Small intestine (tissue), 7 donors: ENCODE data around the gene MNT. TPM values are rescaled to one million over a fixed set of nuclear protein-coding genes. Genes with fewer than 3 reads are reported as not detected.

Experiments used
- DNase-seq, 2 donors: peaks; one replicate each; pipeline versions ENCODE4 v3.0.0 to v3.0.0-alpha.2; 2013
- FAIRE-seq: peaks from 2 replicates; lab custom pipeline; 2012; peaks lifted over from hg19 to GRCh38; lab: Jason Lieb, UNC
- H3K27ac ChIP-seq, 3 donors: one replicate each; pipeline ENCODE4 v1.5.1; 2013; ENCODE audit warnings: low read length in 2 of 3, mild to moderate bottlenecking in 2 of 3, control low read depth in 1 of 3, inconsistent platforms in 1 of 3, low read depth in 1 of 3, moderate library complexity in 1 of 3
- H3K27me3 ChIP-seq, 3 donors: one replicate each; pipeline ENCODE4 v1.6.1; 2013; ENCODE audit warnings: low read length in 3 of 3, inconsistent platforms in 1 of 3; ENCODE audit not compliant: control insufficient read depth in 3 of 3, insufficient read depth in 3 of 3
- H3K36me3 ChIP-seq, 3 donors: one replicate each; pipeline ENCODE4 v1.6.1; 2013; ENCODE audit warnings: low read length in 3 of 3, inconsistent platforms in 1 of 3, low read depth in 1 of 3, mild to moderate bottlenecking in 1 of 3, moderate library complexity in 1 of 3; ENCODE audit not compliant: control insufficient read depth in 3 of 3, insufficient read depth in 2 of 3
- H3K4me1 ChIP-seq, 3 donors: one replicate each; pipeline ENCODE4 v1.6.1; 2013; ENCODE audit warnings: low read length in 2 of 3, inconsistent platforms in 1 of 3, low read depth in 1 of 3, mild to moderate bottlenecking in 1 of 3, moderate library complexity in 1 of 3; ENCODE audit not compliant: control insufficient read depth in 3 of 3, insufficient read depth in 2 of 3
- H3K4me3 ChIP-seq, 3 donors: one replicate each; pipeline ENCODE4 v1.5.1; 2013; ENCODE audit warnings: low read length in 3 of 3, control low read depth in 1 of 3, inconsistent platforms in 1 of 3, low read depth in 1 of 3, mild to moderate bottlenecking in 1 of 3, moderate library complexity in 1 of 3
- H3K9me3 ChIP-seq, 2 donors: one replicate each; pipeline ENCODE4 v1.6.1; 2013; ENCODE audit warnings: low read depth in 1 of 2, low read length in 1 of 2; ENCODE audit not compliant: control insufficient read depth in 2 of 2, insufficient read depth in 1 of 2
- WGBS, 3 donors: extraction: QIAGEN DNeasy Blood & Tissue Kit; methylation state at CpG; one replicate each; pipeline ENCODE4 v1.1.7; 2013; 5-methylcytosine and 5-hydroxymethylcytosine counted together
- polyA plus RNA-seq, 4 donors: library from polyadenylated mRNA; stranded (reverse) in 3 of 4; unstranded in 1 of 4; fragments of 200-250 nt in 3 of 4; fragments of 120-200 nt in 1 of 4; gene quantifications; one replicate each; pipeline versions ENCODE4 v1.2.1 to v1.2.3, GENCODE V29; 2013
- donor health status: healthy with polysubstance abuse.
- donor health status: control.
- donor health status: control.
- donor health status: Bipolar disorder and iron deficiency.
- donor health status: healthy.

MNT gene
- polyA plus RNA-seq, 4 donors, result 4.2 to 18.9 (median 8.1) TPM

- peaks cover 0 to 13% (median 0%) of the 10 kb centered on the region in 3 donors for H3K36me3 ChIP-seq
- peak overlapping the region; percentile 29 to 56 (median 38) for H3K4me3 ChIP-seq
- H3K27ac ChIP-seq, result peak overlapping the region; percentile 69 to 94 (median 93)
- peaks cover 13 to 69% (median 18%) of the 10 kb centered on the region in 3 donors for H3K4me1 ChIP-seq
- no peaks in the 10 kb centered on the region for H3K27me3 ChIP-seq
- FAIRE-seq, result no peak
- 34 to 49% (median 45%) methylated on average over 15 of the region's 15 CpGs for WGBS, 3 donors
- no peaks in the 10 kb centered on the region for H3K9me3 ChIP-seq
- DNase-seq, result no peak
These were observed 1.7 kb upstream of the MNT start for GRCh38 chr17:2402544-2402943.

- H3K9me3 ChIP-seq, result no peaks in the 10 kb centered on the region
- FAIRE-seq (no peak), DNase-seq (peak; percentile 99 to 100)
- peaks cover 13 to 69% (median 24%) of the 10 kb centered on the region in 3 donors for H3K4me1 ChIP-seq
- no peaks in the 10 kb centered on the region for H3K27me3 ChIP-seq
- WGBS, 3 donors, result 0% methylated on average over 55 to 72 of the region's 72 CpGs
- H3K27ac ChIP-seq, result peak overlapping the region; percentile 88 to 96 (median 93)
- H3K4me3 ChIP-seq, result peak overlapping the region; percentile 50 to 98 (median 81)
- H3K36me3 ChIP-seq, result peaks cover 0 to 13% (median 0%) of the 10 kb centered on the region in 3 donors
These were observed 764 bp upstream of the MNT start for GRCh38 chr17:2401426-2402221.

DNA sequence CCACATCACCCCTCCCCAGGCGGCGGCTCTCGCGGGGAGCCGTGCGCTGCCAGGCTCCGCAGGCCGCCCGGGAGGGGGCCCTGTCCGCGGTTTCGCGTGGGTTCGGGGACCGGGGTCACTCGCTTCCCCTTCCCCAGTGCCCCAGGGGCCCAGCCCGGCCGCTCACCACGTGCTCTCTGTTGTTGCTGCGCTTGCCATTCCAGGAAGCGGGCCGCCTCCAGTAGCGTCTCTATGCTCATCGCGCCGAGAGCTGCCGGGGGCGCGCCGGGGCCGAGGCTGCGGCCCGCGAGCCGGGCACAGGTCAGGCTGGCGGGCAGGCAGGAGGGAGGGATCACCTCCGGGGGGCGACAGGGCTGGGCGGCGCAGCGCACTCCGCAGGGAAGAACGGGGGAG is 390 bp downstream of the MNT start:
- H3K4me1 ChIP-seq, result peaks cover 12 to 69% (median 25%) of the 10 kb centered on the region in 3 donors

DNA sequence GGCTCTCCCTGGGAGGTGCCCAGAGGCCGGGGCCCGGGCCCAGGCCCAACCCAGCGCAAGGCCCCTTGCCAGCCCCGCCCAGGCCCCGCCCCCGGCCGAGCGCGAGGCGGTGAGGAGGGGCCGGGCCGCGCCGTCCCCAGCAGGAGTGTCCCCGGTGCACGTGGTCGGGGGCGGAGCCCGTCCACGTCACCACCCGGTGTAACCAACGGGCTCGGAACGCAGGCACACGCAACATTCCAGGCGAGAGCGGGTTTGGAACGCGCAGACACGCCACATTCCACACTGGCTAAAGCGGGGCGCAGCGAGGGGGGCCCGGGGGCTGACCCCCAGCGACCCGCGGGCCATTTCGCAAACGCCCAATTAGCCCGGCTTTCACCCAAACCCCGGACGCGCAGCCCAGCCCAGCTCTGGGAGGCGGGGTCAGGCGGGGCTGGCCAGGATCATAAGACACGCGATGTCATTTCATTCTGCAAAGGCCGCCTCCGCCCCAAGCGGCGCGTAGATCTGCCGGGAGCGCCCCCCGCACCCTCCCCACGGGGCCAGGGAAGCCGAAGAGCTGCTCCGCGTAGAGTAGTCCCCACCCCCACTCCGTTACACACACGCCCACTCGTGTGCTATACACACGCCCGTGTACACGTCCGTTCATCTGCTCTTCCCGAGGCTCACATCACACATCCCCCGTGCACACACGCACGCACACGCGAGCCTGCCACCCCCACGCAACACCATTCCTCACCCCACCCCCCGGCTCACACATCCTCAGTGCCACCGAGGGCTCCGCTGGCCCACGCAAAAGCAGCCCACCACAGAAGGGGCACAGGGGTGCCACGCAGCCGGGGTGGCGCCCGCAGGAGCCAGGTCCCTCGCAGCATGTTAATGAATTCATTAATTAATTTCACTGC is 1.0 kb downstream of the MNT start:
- H3K27me3 ChIP-seq, result no peaks in the 10 kb centered on the region
- peak; percentile 98 to 100 for DNase-seq
- peak overlapping the region; percentile 96 to 100 (median 100) for H3K27ac ChIP-seq
- H3K9me3 ChIP-seq, result no peaks in the 10 kb centered on the region
- no peak for FAIRE-seq
- WGBS, 3 donors, result 0 to 1% (median 1%) methylated on average over 63 to 82 of the region's 82 CpGs
- peak overlapping the region; percentile 81 to 98 (median 87) for H3K4me3 ChIP-seq
- peaks cover 12 to 69% (median 26%) of the 10 kb centered on the region in 3 donors for H3K4me1 ChIP-seq
- H3K36me3 ChIP-seq, result peaks cover 0 to 19% (median 0%) of the 10 kb centered on the region in 3 donors

More for the DNA sequence above, 390 bp downstream of the MNT start:
- H3K36me3 ChIP-seq, result peaks cover 0 to 16% (median 0%) of the 10 kb centered on the region in 3 donors
- DNase-seq (peak; percentile 55 to 75), FAIRE-seq (no peak)
- H3K4me3 ChIP-seq, result peak overlapping the region; percentile 81 to 98 (median 87)
- WGBS, 3 donors, result 0 to 1% (median 1%) methylated on average over 43 of the region's 43 CpGs
- no peaks in the 10 kb centered on the region for H3K9me3 ChIP-seq
- H3K27ac ChIP-seq, result peak overlapping the region; percentile 96 to 100 (median 100)
- no peaks in the 10 kb centered on the region for H3K27me3 ChIP-seq

DNA sequence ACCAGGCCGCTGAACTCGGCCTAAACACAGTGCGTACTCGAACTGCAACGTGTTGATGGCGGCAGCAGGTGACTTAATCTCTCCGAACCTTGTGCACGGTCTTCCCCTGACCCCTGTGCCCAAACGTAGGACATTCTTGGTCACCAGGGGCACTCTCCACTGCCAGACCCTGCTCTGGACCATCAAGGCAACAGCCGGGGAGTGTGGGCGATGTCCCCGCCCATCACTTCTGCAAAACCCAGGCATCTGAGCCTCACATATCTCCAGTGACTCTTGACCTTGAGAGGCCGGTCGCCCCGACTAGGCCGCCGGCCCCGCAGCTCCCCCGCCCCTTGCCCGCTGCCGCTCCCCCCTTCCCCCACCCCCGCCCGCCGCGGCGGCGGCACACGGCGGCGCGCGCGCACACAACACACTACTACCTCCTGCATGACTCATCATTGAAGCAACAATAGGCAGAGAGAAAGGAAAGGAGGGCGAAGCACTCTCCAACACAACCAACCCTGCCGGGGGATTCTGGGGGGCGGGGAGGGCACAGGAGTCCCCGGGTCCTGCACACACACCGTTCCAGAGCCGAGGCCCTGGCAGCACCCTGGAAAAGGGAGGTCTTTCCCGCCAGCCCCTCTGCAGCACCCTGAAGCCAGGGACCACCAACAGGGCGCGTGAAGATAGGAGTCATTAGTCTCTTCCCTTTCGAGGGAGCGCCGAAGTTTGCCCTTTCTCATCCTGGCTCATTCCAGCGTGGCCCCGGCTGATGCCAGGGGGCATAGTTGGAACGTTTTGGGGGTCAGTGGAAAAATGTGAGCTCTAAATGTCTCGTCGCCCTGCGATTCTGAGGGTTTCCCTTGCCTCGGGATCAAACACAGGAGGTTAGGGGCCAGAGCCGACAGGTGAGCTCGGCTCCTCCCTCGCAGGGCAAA is 1.9 kb downstream of the MNT start:
- FAIRE-seq (no peak), DNase-seq (peak; percentile 78 to 84)
- WGBS, 3 donors, result 13 to 17% (median 16%) methylated on average over 40 to 55 of the region's 55 CpGs
- Histone ChIP-seq H3K4me1 (peaks cover 18 to 67% (median 30%) of the 10 kb centered on the region in 3 donors), H3K36me3 (peaks cover 0 to 25% (median 2%) of the 10 kb centered on the region in 3 donors), H3K27me3 (no peaks in the 10 kb centered on the region), H3K27ac (peak overlapping the region; percentile 96 to 100 (median 97)), H3K4me3 (peak overlapping the region; percentile 32 to 75 (median 53)), H3K9me3 (no peaks in the 10 kb centered on the region)

DNA sequence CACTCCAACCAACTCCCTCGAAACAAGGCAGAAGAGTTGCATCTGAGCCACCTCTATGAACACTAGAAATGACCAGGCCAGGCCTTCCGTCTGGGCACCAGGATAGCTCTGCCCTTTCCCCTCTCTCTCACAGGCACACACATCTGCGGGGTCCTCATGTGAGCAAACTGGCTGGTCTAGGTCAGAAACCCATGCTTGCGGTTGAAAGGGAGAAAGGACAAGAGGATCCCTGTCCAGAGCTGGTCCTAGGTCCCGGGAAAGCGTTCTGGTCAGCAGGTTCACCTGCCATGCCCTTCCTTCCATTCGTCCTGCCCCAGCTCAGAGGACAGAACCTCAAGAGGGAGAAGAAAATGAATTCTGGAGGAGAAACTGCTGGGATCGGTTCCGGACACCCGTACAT is 2.7 kb downstream of the MNT start:
- Histone ChIP-seq H3K9me3 (no peaks in the 10 kb centered on the region), H3K4me1 (peaks cover 15 to 60% (median 30%) of the 10 kb centered on the region in 3 donors), H3K27ac (peak overlapping the region; percentile 83 to 100 (median 96)), H3K27me3 (no peaks in the 10 kb centered on the region), H3K36me3 (peaks cover 0 to 25% (median 2%) of the 10 kb centered on the region in 3 donors), H3K4me3 (peak overlapping the region in 2 of 3 donors; percentile 33 to 53)
- 82 to 85% (median 84%) methylated on average over 10 of the region's 10 CpGs for WGBS, 3 donors
- no peak for FAIRE-seq
- DNase-seq, result peak in 1 of 2 donors; percentile 35

DNA sequence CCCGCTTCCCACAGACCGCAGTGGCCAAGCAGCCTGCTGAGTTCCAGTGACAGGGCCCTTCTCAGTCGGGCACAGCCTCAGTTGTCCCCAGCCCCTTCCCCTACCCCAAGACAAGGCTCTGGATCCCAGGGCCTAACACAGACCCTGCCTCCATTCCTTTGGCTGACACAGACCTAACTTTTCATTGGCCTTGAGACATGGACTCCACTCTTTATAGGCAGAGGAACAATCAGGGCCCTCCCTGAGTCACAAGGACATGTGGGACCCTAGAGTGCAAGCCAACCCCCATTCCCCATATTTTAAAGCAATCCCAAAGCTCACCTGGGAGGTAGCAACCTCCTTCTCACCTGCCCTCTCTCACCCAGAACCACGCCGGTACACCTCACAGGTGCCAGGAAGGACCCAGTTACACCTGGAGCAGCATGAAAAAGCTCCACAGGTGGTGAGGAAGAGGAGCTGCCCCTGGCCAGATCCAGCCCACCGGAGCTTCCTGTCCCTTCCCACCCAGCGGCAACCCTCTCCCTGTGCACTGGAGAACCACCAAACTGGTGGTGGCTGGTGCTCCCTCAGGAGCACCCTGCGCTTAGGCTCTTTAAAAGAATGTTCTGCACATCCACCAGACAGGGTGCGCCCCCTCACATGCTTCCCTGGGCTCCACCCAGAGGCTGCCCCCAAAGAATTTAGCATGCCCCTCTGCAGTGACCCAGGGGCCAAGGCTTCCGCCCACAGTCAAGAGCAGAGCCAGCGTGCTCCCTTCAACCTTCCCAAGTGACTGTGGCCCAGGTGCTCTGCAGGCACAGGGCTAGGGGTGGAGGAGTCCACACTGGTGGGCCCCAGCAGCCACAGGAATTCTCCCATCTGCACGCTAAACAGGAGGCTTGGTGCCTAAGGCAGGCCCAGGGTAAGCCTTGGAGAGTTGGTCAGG is 3.4 kb downstream of the MNT start:
- peaks cover 13 to 53% (median 30%) of the 10 kb centered on the region in 3 donors for H3K4me1 ChIP-seq
- H3K27ac ChIP-seq, result peak overlapping the region; percentile 83 to 100 (median 96)
- H3K36me3 ChIP-seq, result peaks cover 0 to 25% (median 2%) of the 10 kb centered on the region in 3 donors
- FAIRE-seq (no peak), DNase-seq (no peak)
- peak overlapping the region in 1 of 3 donors; percentile 26 for H3K4me3 ChIP-seq
- WGBS, 3 donors, result 68 to 75% (median 72%) methylated on average over 12 of the region's 12 CpGs
- no peaks in the 10 kb centered on the region for H3K9me3 ChIP-seq
- no peaks in the 10 kb centered on the region for H3K27me3 ChIP-seq
